Upper lobe of left lung (tissue), 6 donors: Measurements from ENCODE around the gene MYH7B. TPM values are rescaled to one million over a fixed set of nuclear protein-coding genes. Genes with fewer than 3 reads are reported as not detected.

Experiments
- ATAC-seq, 2 donors: fragments of 200-7000 bp; cut with Tn5 transposase; one replicate each; pipeline ENCODE4 v1.9.1; 2022; ENCODE audit warnings: mild to moderate bottlenecking in 2 of 2, moderate library complexity in 2 of 2; ENCODE audit not compliant: low FRiP score in 2 of 2
- DNase-seq, 2 donors: peaks; one replicate each; pipeline ENCODE4 v3.0.0-alpha.2; 2019 to 2020
- H3K27ac ChIP-seq, 4 donors: fragments of 200-600 bp; sonication (generic); one replicate each; pipeline ENCODE4 v1.5.1; 2016 to 2019
- H3K27me3 ChIP-seq, 4 donors: fragments of 200-600 bp; sonication (generic); one replicate each; pipeline ENCODE4 v1.5.1; 2017 to 2019
- H3K36me3 ChIP-seq, 4 donors: fragments of 200-600 bp; sonication (generic); one replicate each; pipeline ENCODE4 v1.5.1; 2016 to 2019
- H3K4me1 ChIP-seq, 4 donors: fragments of 200-600 bp; sonication (generic); one replicate each; pipeline ENCODE4 v1.5.1; 2018 to 2019
- H3K4me3 ChIP-seq, 4 donors: fragments of 200-600 bp; sonication (generic); one replicate each; pipeline ENCODE4 v1.5.1; 2017 to 2019; ENCODE audit warnings: mild to moderate bottlenecking in 2 of 4, moderate library complexity in 1 of 4
- H3K9me3 ChIP-seq, 4 donors: fragments of 200-600 bp; sonication (generic); one replicate each; pipeline ENCODE4 v1.5.1; 2018 to 2019
- CTCF ChIP-seq, 6 experiments: fragments of 450-650 bp in 4 of 6; fragments of 200-600 bp in 2 of 6; sonication (generic) in 2 of 6; IDR thresholded peaks; one replicate each; pipeline ENCODE4 v1.5.1; 2016 to 2019; ENCODE audit warnings: antibody characterized with exemption in 6 of 6
- EP300 ChIP-seq, 4 donors: sonication (generic); formaldehyde crosslinking; IDR thresholded peaks; one replicate each; pipeline ENCODE4 v1.5.1; 2017; ENCODE audit warnings: antibody characterized with exemption in 4 of 4, control low read depth in 2 of 4
- POLR2A ChIP-seq, 4 donors: fragments of 450-650 bp; IDR thresholded peaks; one replicate each; pipeline ENCODE4 v1.5.1; 2016 to 2017; ENCODE audit warnings: antibody characterized with exemption in 4 of 4, mild to moderate bottlenecking in 2 of 4
- POLR2AphosphoS5 ChIP-seq, 2 donors: sonication (generic); formaldehyde crosslinking; IDR thresholded peaks; one replicate each; pipeline ENCODE4 v1.5.1; 2017; ENCODE audit warnings: antibody characterized with exemption in 2 of 2
- WGBS, 2 donors: methylation state at CpG; one replicate each; pipeline ENCODE4 v1.1.5; 2017 to 2018; 5-methylcytosine and 5-hydroxymethylcytosine counted together
- total RNA-seq, 6 donors: library from RNA; depleted of rRNA in 4 of 6; stranded (reverse); fragments of >200 nt in 4 of 6; gene quantifications; one replicate each; pipeline versions ENCODE4 v1.1.0 to v1.2.1, GENCODE V29; 2016 to 2021
- donor health status: DM: no; HTN: no; CAD: no; lungs with moderate emphysema.
- donor health status: DM: no; HTN: yes; CAD: no; lungs with severe emphysema.

MYH7B gene
- total RNA-seq, 6 donors from 2014 or later, result 0.51 to 11.5 (median 0.91) TPM; not detected in 1

- Histone ChIP-seq H3K27me3 (no peaks in the 10 kb centered on the region), H3K27ac (no peak overlapping the region), H3K4me1 (peaks cover 0 to 8% (median 0%) of the 10 kb centered on the region in 4 donors), H3K36me3 (peaks cover 11 to 70% (median 56%) of the 10 kb centered on the region in 4 donors), H3K9me3 (no peaks in the 10 kb centered on the region), H3K4me3 (no peak overlapping the region)
- 96 to 97% methylated on average over 14 of the region's 14 CpGs for WGBS, 2 donors
- ATAC-seq (no peak), DNase-seq (peak in 1 of 2 donors; percentile 81)
- no peak for TF ChIP-seq CTCF (IDR thresholded peaks at IDR 0.05)
- TF ChIP-seq POLR2A (IDR thresholded peaks at IDR 0.05), result no peak
- TF ChIP-seq EP300 (IDR thresholded peaks at IDR 0.05), result no peak
- no peak for TF ChIP-seq POLR2AphosphoS5 (IDR thresholded peaks at IDR 0.05)
Observed at GRCh38 chr20:34995192-34995591, 39.5 kb downstream of the MYH7B start.

GRCh38 chr20:34995696-34996095 lies 40.0 kb downstream of the MYH7B start:
- no peak overlapping the region for H3K27ac ChIP-seq
- peaks cover 0 to 8% (median 0%) of the 10 kb centered on the region in 4 donors for H3K4me1 ChIP-seq
- H3K36me3 ChIP-seq, result peaks cover 11 to 75% (median 62%) of the 10 kb centered on the region in 4 donors
- ATAC-seq (no peak), DNase-seq (no peak)
- no peaks in the 10 kb centered on the region for H3K9me3 ChIP-seq
- H3K4me3 ChIP-seq, result no peak overlapping the region
- TF ChIP-seq CTCF (IDR thresholded peaks at IDR 0.05) (no peak), POLR2A (IDR thresholded peaks at IDR 0.05) (no peak), EP300 (IDR thresholded peaks at IDR 0.05) (no peak), POLR2AphosphoS5 (IDR thresholded peaks at IDR 0.05) (no peak)
- H3K27me3 ChIP-seq, result no peaks in the 10 kb centered on the region
- 95 to 98% methylated on average over 4 to 7 of the region's 7 CpGs for WGBS, 2 donors

DNA sequence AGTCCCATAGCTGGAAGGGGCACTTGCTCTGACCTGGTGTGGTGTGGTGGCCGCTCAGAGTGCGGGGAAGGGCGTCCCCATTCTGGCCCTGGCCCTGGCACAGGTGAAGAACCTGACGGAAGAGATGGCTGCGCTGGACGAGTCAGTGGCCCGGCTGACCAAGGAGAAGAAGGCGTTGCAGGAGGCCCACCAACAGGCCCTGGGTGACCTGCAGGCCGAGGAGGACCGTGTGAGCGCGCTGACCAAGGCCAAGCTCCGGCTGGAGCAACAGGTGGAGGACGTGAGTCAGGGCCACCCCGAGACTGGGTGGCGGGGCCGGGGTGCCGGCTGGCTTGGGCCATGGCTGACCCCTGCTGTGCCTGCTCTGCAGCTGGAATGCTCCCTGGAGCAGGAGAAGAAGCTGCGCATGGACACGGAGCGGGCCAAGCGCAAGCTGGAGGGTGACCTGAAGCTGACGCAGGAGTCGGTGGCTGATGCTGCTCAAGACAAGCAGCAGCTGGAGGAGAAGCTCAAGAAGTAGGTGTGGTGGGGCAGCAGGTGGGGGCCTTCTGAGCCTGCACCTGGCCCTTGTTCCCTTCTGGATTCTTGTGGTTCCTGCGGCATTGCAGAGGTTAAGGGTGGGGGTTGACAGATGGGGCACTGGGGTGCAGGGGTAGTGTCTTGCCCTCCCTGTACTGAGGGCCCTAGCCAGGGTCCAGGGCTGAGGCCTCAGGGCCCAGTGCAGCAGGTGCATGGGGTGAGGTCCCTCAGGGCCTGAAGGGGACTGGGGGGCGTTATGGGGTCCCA lies 40.8 kb downstream of the MYH7B start:
- DNase-seq (peak in 1 of 2 donors; percentile 79), ATAC-seq (no peak)
- H3K27ac ChIP-seq, result no peak overlapping the region
- no peaks in the 10 kb centered on the region for H3K9me3 ChIP-seq
- H3K27me3 ChIP-seq, result no peaks in the 10 kb centered on the region
- peaks cover 0 to 8% (median 0%) of the 10 kb centered on the region in 4 donors for H3K4me1 ChIP-seq
- peaks cover 11 to 83% (median 69%) of the 10 kb centered on the region in 4 donors for H3K36me3 ChIP-seq
- no peak overlapping the region for H3K4me3 ChIP-seq
- TF ChIP-seq POLR2AphosphoS5 (IDR thresholded peaks at IDR 0.05), result no peak
- TF ChIP-seq CTCF (IDR thresholded peaks at IDR 0.05), result no peak
- TF ChIP-seq EP300 (IDR thresholded peaks at IDR 0.05), result no peak
- no peak for TF ChIP-seq POLR2A (IDR thresholded peaks at IDR 0.05)
- WGBS, 2 donors, result 96 to 97% methylated on average over 22 to 24 of the region's 26 CpGs

- peak in 1 of 2 donors; percentile 28 for ATAC-seq
- Histone ChIP-seq H3K4me3 (no peak overlapping the region), H3K36me3 (peaks cover 11 to 90% (median 76%) of the 10 kb centered on the region in 4 donors), H3K27ac (no peak overlapping the region), H3K9me3 (no peaks in the 10 kb centered on the region), H3K4me1 (peaks cover 0 to 8% (median 0%) of the 10 kb centered on the region in 4 donors), H3K27me3 (no peaks in the 10 kb centered on the region)
- peak in 1 of 2 donors; percentile 87 for DNase-seq
- WGBS, 2 donors, result 43 to 80% methylated on average over 29 to 39 of the region's 39 CpGs
- no peak for TF ChIP-seq CTCF (IDR thresholded peaks at IDR 0.05)
- no peak for TF ChIP-seq EP300 (IDR thresholded peaks at IDR 0.05)
- no peak for TF ChIP-seq POLR2AphosphoS5 (IDR thresholded peaks at IDR 0.05)
- TF ChIP-seq POLR2A (IDR thresholded peaks at IDR 0.05), result no peak
Observed at GRCh38 chr20:34997131-34997561, 41.5 kb downstream of the MYH7B start.
